ENCODE data around the gene GANC. TPM values are rescaled to one million over a fixed set of nuclear protein-coding genes. Genes with fewer than 3 reads are reported as not detected.

GANC gene
- total RNA-seq, 2 donors from 2014 or later, result 32.0 to 78.8 TPM

DNA sequence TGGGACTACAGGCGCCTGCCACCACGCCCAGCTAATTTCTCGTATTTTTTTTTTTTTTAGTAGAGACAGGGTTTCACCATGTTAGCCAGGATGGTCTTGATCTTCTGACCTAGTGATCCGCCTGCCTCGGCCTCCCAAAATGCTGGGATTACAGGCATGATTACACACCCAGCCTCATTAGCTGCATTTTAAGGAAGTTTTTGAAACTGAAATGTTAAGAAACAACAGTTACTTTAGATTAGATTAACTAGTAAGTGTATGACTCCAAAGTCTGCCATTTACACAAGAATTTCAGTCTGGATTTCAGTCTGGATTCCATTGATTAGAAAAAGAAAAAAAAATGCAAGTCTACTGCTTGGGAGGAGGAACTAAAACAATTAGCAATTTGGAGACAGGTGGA is 40.4 kb upstream of the GANC start:
- Histone ChIP-seq H3K4me1 (ENCODE audit: control insufficient read depth in 1 of 2, low read depth in 2 of 2) (no peaks in the 10 kb centered on the region), H3K9me3 (no peaks in the 10 kb centered on the region), H3K4me3 (no peak overlapping the region), H3K36me3 (peaks cover 38% of the 10 kb centered on the region), H3K27ac (no peak overlapping the region), H3K27me3 (replicated peaks; ENCODE audit: insufficient read depth) (no peaks in the 10 kb centered on the region)
- TF ChIP-seq, protein P1, sequence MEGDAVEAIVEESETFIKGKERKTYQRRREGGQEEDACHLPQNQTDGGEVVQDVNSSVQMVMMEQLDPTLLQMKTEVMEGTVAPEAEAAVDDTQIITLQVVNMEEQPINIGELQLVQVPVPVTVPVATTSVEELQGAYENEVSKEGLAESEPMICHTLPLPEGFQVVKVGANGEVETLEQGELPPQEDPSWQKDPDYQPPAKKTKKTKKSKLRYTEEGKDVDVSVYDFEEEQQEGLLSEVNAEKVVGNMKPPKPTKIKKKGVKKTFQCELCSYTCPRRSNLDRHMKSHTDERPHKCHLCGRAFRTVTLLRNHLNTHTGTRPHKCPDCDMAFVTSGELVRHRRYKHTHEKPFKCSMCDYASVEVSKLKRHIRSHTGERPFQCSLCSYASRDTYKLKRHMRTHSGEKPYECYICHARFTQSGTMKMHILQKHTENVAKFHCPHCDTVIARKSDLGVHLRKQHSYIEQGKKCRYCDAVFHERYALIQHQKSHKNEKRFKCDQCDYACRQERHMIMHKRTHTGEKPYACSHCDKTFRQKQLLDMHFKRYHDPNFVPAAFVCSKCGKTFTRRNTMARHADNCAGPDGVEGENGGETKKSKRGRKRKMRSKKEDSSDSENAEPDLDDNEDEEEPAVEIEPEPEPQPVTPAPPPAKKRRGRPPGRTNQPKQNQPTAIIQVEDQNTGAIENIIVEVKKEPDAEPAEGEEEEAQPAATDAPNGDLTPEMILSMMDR (IDR thresholded peaks at IDR 0.05), result no peak
- ATAC-seq (ENCODE audit: insufficient number of reproducible peaks, low FRiP score, low read depth) (no peak), DNase-seq (ENCODE audit: low spot score) (no peak)

DNA sequence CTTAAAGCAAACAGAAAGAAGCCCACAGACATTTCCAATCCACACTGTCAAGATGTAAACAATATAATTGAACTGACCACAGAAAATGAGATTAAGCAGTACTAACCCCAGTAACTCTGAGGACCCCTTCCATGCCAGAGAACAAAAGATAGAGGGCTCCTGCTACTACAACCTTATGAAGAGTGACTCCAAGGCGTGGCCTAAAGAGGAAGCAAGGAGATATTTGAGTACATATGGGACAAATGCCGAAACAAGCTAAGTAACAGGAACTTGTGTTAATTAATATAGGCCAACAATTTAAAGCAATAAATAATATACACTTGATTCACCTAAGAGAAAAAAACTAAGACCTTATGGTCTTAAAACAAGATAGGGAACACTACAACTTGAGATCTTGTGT is 39.9 kb upstream of the GANC start:
- DNase-seq (ENCODE audit: low spot score) (no peak), ATAC-seq (ENCODE audit: insufficient number of reproducible peaks, low FRiP score, low read depth) (no peak)
- Histone ChIP-seq H3K4me1 (ENCODE audit: control insufficient read depth in 1 of 2, low read depth in 2 of 2) (no peaks in the 10 kb centered on the region), H3K27ac (no peak overlapping the region), H3K9me3 (no peaks in the 10 kb centered on the region), H3K27me3 (replicated peaks; ENCODE audit: insufficient read depth) (no peaks in the 10 kb centered on the region), H3K36me3 (peaks cover 38% of the 10 kb centered on the region), H3K4me3 (no peak overlapping the region)
- TF ChIP-seq, protein P1 (IDR thresholded peaks at IDR 0.05), result no peak

DNA sequence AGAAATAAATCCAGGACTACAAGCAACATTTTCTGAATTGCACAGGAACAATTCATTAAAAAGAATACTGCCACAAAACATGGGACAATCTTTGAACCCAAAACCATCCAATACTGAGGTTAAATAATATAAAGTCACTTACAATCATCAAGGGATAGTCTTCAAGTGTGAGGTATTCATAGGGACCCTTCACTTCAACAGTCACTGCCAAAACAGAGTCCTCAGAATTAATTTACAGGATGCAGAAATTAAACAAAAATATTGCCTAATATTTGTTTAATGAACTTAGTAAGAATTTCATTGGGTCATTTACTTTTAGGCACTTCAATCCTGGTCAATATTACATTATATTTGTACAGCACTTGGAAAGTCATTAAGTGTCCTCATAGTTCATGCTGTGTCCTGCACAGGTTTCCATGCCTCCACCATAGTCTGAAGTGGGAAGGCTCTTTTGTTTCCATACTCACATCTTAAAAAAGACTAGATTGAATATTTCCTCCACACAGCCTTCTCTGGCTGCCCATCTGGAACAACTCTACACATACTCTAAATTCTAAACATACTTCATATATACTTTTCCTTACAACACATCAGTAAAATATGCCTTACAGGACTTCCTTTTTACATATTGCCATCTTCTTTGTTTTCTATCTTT is 33.3 kb upstream of the GANC start:
- H3K4me1 ChIP-seq (ENCODE audit: control insufficient read depth in 1 of 2, low read depth in 2 of 2), result no peaks in the 10 kb centered on the region
- peaks cover 27% of the 10 kb centered on the region for H3K36me3 ChIP-seq

DNA sequence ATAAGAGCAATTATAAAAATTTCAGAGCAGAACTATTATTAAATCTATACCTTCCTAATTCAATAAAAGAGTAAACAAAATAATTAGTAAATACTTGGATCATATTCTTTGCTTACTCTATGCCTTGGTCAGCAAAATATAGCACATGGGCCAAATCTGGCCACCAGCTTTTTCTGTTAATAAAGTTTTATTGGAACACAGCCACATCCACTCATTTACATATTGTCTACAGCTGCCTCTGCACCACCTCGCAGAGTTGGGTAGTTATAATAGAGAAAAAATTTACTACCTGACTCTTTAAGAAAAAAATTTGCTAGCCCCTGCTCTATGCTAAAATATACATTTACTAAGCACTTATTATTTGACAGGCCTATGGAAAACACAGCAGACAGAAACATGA is 32.2 kb upstream of the GANC start:
- H3K4me1 ChIP-seq (ENCODE audit: control insufficient read depth in 1 of 2, low read depth in 2 of 2), result no peaks in the 10 kb centered on the region
- H3K27ac ChIP-seq, result no peak overlapping the region
- ATAC-seq (ENCODE audit: insufficient number of reproducible peaks, low FRiP score, low read depth), result no peak
- TF ChIP-seq, protein P1 (IDR thresholded peaks at IDR 0.05), result no peak
- H3K4me3 ChIP-seq, result no peak overlapping the region
- no peak for DNase-seq (ENCODE audit: low spot score)
- no peaks in the 10 kb centered on the region for H3K9me3 ChIP-seq
- H3K36me3 ChIP-seq, result peaks cover 27% of the 10 kb centered on the region
- no peaks in the 10 kb centered on the region for H3K27me3 ChIP-seq (replicated peaks; ENCODE audit: insufficient read depth)

More for the DNA sequence above, 33.3 kb upstream of the GANC start:
- DNase-seq (ENCODE audit: low spot score), result no peak
- TF ChIP-seq, protein P1 (IDR thresholded peaks at IDR 0.05), result no peak
- Histone ChIP-seq H3K9me3 (no peaks in the 10 kb centered on the region), H3K27ac (no peak overlapping the region), H3K27me3 (replicated peaks; ENCODE audit: insufficient read depth) (no peaks in the 10 kb centered on the region), H3K4me3 (no peak overlapping the region)
- no peak for ATAC-seq (ENCODE audit: insufficient number of reproducible peaks, low FRiP score, low read depth)

DNA sequence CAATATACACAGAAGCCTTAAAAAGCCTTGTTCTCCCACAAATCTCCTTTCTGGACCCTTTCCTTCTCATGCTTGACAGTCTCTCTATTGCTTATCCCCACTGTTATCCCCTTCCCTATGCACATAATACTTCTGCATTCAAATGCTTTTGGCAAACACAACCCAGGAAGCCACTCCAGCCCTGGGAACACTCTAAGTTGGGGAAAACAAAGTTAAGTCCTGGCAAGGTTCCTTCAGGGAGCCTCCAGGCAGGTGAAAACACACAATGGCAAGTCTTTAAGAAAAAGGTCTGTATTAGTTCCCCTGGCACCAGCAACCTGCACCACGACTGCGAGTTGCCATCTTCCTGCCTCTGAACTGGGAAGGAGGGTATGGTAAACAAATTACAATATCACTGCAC is 19.7 kb upstream of the GANC start:
- ATAC-seq (ENCODE audit: insufficient number of reproducible peaks, low FRiP score, low read depth) (no peak), DNase-seq (ENCODE audit: low spot score) (no peak)
- H3K27me3 ChIP-seq (replicated peaks; ENCODE audit: insufficient read depth), result no peaks in the 10 kb centered on the region
- H3K36me3 ChIP-seq, result peaks cover 12% of the 10 kb centered on the region
- TF ChIP-seq, protein P1 (IDR thresholded peaks at IDR 0.05), result no peak
- H3K4me1 ChIP-seq (ENCODE audit: control insufficient read depth in 1 of 2, low read depth in 2 of 2), result no peaks in the 10 kb centered on the region
- H3K9me3 ChIP-seq, result peaks cover 3% of the 10 kb centered on the region
- H3K4me3 ChIP-seq, result no peak overlapping the region
- H3K27ac ChIP-seq, result no peak overlapping the region
